H1 (cell line): Measurements from ENCODE around the gene GTF2A1L. TPM values are rescaled to one million over a fixed set of nuclear protein-coding genes. Genes with fewer than 3 reads are reported as not detected.

Experiments
- TCF12 ChIP-seq: IDR thresholded peaks from 2 replicates; pipeline ENCODE4 v1.6.1; 2011; ENCODE audit warnings: low read depth, mild to moderate bottlenecking, low read length
- polyA plus RNA-seq, 7 experiments: library from polyadenylated mRNA; depleted of rRNA in 3 of 7; stranded (reverse) in 5 of 7; unstranded in 2 of 7; fragments of >200 nt in 5 of 7; fragments of 200-250 nt in 2 of 7; gene quantifications; 1 replicate in 5 of 7; 2 replicates in 1 of 7; 4 replicates in 1 of 7; pipeline versions ENCODE4 v1.2.1 to v1.2.3, GENCODE V29; 2011 to 2013; ENCODE audit warnings: missing spikeins in 2 of 7, mixed read lengths in 2 of 7
- total RNA-seq: library from RNA; stranded (reverse); fragmentation: NEBNext Ultra II Directional; extraction: Animal tissue kit (Norgen Biotek cat#: 25700); gene quantifications from 2 replicates; pipeline ENCODE4 v1.2.1, GENCODE V29; 2021
- TF ChIP-seq, protein P1 (sequence below): fragments of 300-600 bp; sonication (generic); IDR thresholded peaks from 2 replicates; pipeline ENCODE4 v1.7.1; 2012; ENCODE audit warnings: low read length, moderate library complexity, mild to moderate bottlenecking, inconsistent platforms; ENCODE audit not compliant: insufficient replicate concordance

Gene GTF2A1L
- total and polyA plus RNA-seq, 2 of the 8 experiments (the other 6 are each of a cell fraction or from before 2014, with no cell fraction given), result 0.18 TPM; not detected in 1

DNA sequence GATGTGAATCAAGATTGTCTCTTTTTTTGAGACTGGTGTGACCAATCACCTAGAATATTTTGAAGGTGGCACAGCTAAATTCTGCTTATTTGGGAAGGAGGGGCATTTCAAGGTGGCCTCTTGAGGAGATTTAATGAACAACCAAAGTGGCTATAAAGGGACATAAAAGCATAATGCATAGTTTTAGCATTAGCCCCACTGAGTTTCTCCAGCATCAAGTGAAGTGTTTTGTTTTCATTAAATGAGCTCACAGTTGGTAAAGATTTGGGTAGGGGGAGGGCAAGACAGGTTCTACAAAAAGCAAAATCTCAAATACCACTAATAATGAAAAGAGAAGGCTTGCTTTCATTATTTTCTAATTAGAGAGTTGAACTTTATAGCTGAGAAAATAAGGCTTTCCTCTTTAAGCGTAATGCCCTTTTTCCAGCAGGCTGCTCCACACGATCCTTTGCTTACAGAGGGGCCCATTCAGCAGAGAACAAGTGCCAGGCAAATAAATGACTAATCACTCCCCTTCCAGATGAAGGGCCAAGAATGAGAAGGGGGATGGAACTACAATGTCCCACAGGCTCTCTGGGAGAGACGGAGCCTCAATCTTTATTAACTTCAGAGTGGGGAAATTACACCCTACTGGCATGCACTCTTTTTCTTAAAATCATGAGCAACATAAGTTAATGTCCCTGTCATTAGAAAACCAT lies 102.0 kb downstream of the GTF2A1L start (continued):
- TF ChIP-seq, protein P1, sequence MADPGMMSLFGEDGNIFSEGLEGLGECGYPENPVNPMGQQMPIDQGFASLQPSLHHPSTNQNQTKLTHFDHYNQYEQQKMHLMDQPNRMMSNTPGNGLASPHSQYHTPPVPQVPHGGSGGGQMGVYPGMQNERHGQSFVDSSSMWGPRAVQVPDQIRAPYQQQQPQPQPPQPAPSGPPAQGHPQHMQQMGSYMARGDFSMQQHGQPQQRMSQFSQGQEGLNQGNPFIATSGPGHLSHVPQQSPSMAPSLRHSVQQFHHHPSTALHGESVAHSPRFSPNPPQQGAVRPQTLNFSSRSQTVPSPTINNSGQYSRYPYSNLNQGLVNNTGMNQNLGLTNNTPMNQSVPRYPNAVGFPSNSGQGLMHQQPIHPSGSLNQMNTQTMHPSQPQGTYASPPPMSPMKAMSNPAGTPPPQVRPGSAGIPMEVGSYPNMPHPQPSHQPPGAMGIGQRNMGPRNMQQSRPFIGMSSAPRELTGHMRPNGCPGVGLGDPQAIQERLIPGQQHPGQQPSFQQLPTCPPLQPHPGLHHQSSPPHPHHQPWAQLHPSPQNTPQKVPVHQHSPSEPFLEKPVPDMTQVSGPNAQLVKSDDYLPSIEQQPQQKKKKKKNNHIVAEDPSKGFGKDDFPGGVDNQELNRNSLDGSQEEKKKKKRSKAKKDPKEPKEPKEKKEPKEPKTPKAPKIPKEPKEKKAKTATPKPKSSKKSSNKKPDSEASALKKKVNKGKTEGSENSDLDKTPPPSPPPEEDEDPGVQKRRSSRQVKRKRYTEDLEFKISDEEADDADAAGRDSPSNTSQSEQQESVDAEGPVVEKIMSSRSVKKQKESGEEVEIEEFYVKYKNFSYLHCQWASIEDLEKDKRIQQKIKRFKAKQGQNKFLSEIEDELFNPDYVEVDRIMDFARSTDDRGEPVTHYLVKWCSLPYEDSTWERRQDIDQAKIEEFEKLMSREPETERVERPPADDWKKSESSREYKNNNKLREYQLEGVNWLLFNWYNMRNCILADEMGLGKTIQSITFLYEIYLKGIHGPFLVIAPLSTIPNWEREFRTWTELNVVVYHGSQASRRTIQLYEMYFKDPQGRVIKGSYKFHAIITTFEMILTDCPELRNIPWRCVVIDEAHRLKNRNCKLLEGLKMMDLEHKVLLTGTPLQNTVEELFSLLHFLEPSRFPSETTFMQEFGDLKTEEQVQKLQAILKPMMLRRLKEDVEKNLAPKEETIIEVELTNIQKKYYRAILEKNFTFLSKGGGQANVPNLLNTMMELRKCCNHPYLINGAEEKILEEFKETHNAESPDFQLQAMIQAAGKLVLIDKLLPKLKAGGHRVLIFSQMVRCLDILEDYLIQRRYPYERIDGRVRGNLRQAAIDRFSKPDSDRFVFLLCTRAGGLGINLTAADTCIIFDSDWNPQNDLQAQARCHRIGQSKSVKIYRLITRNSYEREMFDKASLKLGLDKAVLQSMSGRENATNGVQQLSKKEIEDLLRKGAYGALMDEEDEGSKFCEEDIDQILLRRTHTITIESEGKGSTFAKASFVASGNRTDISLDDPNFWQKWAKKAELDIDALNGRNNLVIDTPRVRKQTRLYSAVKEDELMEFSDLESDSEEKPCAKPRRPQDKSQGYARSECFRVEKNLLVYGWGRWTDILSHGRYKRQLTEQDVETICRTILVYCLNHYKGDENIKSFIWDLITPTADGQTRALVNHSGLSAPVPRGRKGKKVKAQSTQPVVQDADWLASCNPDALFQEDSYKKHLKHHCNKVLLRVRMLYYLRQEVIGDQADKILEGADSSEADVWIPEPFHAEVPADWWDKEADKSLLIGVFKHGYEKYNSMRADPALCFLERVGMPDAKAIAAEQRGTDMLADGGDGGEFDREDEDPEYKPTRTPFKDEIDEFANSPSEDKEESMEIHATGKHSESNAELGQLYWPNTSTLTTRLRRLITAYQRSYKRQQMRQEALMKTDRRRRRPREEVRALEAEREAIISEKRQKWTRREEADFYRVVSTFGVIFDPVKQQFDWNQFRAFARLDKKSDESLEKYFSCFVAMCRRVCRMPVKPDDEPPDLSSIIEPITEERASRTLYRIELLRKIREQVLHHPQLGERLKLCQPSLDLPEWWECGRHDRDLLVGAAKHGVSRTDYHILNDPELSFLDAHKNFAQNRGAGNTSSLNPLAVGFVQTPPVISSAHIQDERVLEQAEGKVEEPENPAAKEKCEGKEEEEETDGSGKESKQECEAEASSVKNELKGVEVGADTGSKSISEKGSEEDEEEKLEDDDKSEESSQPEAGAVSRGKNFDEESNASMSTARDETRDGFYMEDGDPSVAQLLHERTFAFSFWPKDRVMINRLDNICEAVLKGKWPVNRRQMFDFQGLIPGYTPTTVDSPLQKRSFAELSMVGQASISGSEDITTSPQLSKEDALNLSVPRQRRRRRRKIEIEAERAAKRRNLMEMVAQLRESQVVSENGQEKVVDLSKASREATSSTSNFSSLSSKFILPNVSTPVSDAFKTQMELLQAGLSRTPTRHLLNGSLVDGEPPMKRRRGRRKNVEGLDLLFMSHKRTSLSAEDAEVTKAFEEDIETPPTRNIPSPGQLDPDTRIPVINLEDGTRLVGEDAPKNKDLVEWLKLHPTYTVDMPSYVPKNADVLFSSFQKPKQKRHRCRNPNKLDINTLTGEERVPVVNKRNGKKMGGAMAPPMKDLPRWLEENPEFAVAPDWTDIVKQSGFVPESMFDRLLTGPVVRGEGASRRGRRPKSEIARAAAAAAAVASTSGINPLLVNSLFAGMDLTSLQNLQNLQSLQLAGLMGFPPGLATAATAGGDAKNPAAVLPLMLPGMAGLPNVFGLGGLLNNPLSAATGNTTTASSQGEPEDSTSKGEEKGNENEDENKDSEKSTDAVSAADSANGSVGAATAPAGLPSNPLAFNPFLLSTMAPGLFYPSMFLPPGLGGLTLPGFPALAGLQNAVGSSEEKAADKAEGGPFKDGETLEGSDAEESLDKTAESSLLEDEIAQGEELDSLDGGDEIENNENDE, result no peak
- no peak for TF ChIP-seq TCF12
